HG03378 (cell line): ENCODE measurements around the gene TSHZ3.

Experiments
- ATAC-seq: cut with Tn5 transposase; IDR thresholded peaks from one replicate; pipeline ENCODE4 v1.9.1; 2021; ENCODE audit warnings: mild to moderate bottlenecking, moderate library complexity; ENCODE audit not compliant: unreplicated experiment

Gene TSHZ3

DNA sequence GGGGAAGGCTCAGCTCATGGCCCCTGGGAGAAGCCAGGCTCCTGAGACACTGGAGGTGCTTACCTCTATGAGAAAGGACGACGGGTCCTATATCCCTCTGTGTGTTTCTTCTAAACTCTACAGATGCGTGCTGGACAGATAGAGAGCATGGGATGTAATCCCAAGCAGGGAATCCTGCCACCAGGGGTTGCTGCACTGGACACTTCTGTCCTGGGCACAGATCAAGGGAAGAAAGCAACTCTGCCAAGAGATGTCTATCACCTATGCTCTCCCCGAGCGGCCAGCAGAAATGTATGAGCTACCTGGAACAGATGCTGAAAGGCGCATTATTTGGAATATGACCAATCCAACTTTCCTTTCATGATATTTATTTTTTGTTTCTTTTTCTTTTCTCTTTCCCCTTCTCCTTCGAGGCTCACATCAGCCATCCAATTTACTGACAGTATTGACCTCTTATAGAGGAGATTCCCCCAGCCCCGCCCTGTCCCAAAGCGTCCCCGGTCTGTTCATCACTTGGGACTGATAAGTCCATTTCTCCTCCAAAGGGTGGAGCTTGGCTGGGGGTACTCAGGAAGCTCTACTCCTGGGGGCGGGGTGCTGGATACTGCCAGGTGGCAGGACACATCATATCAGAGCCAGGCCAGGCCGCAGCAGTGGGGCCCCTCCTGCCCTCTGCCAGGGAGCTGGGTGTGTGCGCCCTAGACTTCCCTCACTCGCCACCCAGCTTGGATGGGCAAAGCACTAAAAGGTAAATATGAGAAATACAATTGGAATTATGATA lies 34.2 kb downstream of the TSHZ3 start:
- ATAC-seq = no peak

DNA sequence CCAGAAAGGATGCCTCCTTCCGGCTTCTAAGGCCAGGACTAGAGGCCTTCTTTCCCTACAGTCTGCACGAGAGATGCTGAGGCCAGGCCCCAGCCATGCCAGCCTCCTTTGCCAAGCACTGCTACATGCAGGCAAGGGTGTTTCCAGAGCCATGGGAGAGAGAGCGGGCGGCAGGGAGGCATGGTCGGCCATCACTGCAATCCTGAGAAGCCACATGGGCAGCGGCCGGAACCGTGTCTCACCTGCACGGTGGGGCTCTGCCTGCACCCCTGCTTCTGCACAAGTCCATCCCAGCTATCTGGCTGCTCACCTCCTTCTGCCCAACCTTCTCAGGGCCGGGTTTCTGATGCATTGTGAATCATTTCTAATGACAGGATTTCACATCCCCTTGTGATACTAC lies 35.1 kb downstream of the TSHZ3 start:
- no peak for ATAC-seq

DNA sequence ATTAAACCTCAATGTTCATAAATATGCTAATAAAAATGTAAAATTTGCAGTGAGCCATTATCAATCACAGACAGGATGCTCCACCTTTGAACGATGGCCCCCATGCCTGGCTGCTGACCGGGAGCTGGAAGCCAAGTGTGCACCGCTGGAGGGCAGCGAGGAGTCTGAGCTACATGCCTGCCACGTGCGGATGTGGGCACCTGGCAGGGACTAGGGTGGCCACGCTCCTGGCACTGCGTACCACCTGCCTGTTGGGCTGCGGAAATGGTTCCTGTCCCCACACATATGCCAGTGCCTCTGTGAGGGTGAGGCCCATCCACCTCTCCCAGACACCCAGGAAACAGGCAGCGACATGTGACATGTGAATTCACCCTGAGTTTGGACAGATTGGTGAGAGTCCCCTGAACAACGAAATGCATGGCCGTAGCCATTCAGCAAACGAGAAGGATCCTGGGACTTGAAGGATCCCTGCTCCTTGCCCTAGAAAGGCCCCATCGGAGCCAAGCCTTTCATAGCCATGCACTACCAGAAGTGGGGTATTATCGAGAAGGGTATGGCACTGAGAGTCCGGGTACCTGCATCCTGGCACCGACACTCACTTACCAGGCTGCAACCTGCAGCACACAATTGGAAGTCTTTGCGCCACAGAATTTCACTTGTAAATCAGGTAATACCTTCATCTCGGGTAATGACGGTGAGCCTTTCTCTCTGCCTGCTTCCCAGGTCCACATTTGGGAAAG lies 35.8 kb downstream of the TSHZ3 start:
- ATAC-seq = no peak

DNA sequence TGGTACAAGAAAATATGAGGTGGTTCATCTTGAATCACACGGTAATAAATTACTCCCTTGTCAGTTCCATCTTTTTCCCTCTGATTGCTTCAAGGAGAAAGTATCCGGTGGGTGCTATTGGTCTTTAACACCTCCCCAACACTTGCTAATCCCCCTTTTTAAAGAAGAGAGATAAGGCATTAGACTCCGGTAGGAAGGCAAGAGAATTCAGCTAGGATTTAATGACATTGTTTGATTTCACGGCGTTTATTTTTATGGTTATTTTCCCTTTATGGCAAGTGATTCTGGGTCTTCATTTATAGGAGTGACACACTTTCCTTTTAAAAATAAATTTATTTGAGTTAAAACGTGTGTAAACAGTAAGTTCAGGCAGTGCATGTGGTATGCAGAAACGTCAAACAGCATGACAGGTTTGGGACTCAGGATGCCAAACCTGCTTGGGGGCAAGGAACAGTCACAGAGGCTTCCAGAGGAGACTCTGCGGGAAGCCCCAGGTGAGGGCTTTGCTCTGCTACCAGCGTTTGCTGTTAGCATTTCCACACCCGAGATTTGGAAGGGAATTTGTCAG lies 36.5 kb downstream of the TSHZ3 start:
- no peak for ATAC-seq

DNA sequence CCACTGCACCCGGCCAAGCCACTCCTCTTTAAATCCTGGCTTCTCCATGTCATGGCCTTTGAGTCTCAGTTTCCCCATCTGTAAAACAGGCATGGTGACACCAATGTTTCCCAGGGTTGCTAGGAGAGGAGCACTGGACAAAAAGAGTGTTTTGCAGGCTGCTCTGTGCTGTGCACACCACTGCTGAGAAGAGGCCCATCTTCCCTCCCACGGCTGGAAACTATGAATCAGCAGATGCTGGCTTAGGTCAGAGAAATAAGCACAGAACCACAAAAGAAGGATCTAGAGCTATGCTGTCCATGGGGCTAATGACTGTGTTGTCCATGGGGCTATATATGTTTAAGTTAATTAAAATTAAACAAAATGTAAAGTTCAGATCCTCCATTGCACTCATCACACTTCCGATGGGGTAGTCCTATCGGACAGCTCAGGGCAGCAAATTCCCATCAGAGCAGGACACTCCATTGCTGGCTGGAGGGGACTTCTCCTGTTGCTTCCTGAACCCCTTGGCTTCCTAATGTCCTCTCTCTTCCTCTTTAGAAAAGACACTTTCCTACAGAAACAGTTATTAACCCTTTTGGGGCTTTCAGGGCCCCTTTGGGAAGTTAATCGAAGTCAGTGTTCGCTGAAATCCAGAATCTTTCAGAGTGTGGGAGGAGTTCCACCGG lies 37.1 kb downstream of the TSHZ3 start:
- no peak for ATAC-seq

DNA sequence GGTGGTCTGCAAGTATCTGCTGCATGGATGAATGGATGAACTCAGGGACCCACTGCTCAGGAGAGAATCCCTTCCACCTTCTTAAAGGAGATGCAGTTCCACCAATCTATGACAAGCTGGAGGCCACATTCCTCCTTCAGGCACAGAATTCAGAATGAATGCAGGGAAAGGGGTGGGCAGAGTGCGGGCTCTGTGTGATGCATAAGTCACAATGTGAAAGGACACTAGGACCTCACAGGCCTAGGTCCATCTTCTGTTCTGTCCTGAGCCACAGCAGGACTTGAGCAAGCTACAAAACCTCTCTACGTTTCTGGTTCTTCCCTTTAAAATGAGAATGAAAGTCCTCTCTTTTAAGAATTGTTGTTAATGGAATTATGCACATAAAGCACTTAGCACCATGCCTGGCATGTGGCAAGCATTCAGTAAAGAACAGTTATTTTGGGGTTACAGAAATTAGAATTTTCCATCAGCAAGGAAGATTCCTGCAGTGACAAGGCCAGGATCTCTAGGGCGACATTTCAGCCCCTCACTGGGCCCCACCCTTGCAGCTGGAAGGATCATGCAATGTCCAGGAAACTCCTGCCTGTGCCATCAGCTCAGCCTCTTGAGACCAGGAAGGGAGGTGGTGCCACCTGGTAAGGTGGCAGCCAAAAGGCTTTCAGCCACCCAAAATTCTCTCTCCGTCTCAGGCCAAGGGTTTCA lies 38.7 kb downstream of the TSHZ3 start:
- no peak for ATAC-seq

DNA sequence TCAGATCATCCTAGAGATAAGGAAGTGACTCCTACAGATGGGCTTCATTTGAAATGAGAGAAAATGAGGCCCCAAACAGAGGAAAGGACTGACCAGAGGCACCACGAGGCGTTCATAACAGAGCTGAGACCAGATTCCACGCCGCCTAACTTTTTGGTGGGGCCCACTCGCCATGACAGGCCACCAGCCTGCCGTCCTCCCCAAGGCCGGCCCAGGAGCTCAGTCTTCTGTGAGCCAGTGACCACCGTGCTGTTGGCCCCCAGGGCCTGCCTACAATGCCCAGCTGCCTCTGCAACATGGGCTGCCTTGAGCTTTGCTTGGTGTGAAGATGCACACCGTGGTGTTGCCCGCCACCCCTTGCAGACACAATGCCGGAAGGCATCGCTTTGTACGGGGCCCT lies 40.5 kb downstream of the TSHZ3 start:
- ATAC-seq = no peak

DNA sequence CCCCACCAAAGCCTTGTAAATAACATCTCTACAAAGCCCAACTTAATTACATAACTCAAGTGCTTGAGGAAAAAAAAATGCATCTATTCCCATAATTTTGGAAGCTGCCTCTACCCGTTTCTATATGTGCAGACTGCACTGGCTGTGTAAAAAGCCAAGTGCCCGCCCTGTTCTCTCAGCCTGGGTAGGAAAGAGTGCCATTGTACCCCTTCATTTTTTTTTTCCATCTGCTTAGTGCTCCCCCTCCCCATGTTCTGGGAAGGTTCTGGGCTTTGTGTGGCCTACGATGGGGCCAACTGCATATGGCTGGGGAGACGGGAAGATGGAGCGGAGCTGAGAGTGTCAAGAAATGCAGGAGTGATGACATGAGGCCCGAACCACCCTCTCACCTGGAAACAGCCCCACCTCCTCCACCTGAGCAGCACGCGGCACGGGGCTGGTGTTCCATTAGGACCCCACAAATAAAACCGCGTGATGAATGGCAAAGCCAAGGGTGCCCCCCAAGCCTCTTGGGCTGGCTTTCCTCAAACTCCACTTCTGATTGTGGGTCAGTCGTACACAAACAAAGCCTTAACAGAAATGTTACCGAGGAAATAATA lies 42.1 kb downstream of the TSHZ3 start:
- ATAC-seq = no peak

DNA sequence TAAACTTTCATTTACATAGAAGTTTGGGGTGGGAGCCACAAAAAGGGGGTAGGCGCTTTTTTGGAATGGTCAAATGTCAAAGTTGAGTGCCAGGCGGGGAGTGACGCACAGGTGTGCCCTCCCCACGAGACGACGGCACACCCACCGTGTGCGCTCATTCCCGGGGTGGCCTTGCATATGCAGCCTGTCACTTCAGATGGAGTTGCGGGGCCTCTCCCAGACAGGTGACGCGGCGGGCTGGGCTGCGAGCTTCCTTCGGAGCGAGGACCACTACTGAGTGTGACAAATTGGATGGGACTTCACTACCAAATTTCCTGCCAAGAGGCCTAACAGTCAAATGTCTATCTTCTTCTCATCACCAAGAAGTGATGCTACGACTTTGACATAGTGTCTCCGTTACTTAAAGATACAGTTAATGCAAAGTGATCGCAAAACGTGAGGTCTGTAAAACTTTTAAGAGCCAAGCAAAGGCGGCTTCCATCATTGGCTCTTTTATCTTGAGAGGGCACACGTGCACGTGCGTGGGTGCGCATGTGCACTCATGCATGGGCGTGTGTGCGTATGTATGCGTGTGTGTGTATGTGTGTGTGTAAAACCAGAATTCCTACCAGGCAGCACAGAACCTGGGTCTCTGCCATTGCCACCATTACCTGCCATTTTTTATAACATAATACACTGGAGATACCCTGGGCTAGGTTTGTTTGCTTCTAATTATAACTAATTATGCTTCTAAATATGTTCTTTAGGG lies 43.1 kb downstream of the TSHZ3 start:
- ATAC-seq = no peak

DNA sequence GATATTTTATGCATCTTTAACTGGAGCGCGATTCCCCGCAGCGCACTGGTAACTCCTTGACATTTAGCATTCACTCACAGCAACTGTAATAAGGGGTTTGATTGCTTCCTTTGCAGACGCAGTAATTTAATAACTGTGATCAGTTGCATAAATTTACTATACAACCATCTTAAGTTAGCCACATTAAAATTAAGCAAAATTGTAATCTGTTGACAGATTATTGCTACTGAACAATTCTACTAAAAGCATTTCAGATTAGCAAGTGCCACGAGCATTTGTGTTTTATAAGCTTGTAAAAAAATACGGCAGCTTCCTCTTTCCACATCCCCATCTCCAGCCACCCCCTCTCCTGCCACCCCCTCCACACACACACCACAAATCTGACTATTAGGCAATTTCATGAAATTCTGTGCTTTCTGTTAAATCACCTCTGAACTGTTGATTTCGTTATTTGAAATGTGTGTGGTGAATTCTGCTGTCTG lies 44.4 kb downstream of the TSHZ3 start:
- ATAC-seq = no peak

DNA sequence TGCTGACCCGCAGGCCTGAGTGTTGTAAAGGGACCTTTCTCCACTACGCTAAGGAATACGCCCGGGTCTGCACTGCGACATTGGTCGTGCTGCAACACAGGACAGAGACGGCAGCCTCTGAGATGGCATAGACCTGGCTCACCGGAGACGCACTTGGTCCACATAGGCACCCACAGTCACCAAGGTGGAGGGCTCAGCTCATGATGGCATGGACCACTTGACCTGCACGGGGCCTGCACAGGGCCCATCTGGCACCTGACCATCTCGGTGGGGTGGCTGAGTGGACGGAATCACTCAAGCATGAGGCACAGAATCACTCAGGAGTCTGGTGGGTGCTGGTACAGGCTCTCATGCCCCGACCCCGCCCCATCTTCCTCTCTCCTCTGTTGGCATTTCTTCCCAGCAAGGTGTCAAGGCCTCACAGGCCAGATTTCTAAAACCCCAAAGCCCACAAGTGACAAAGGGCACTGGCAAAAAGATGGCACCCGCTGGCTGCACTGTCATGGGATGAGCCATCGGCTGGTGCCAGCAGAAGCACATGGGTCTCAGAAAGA lies 45.9 kb downstream of the TSHZ3 start:
- no peak for ATAC-seq

DNA sequence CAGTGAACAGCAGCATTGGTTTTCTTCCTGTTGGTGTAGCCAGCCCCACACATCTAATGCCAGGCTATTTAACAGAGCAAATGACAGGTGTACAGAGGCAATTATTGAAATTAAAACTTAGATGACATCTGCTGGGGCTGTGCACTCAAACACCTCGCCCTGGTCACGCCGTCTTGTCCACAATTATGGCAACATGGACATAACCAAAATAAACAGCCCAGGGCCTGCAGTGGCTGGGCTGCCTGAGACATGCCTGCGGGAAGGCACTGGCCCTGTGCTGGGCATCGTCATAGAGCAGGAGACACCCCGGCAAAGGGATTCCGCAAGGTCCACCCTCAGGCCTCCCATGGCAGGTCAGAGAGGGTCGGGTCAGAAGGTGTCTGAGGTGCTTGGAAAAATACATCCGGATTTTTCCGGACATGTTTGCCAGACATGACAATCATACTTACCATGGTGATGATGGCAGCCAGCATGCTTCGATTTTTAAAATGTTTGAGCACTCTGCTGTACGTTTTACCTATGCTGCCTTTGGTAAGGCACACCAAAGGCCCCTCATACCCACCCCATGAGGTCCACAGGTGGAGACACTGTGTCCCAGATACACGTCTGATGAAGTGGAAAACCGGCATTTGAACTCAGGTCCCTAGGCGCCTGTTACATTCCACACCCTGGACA lies 47.8 kb downstream of the TSHZ3 start:
- no peak for ATAC-seq

DNA sequence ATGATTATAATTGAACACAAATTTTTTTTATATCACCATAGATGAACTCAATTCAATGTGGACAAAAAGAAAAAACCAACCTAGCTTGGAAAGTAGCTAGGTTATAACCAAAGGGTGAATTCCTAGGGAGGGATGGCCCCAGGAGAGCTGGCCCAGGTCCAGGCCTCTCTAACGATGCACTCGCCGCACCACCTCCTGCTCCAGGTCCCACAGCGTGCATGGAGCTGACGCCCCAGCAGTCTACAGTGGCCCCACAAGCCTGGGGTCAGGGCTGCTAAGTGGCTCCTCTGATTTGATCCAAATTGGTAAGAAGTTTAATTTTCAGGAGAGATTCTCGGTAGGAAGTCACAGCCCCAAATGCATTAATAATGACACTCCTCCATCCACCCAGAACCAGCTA lies 48.8 kb downstream of the TSHZ3 start:
- ATAC-seq = no peak

DNA sequence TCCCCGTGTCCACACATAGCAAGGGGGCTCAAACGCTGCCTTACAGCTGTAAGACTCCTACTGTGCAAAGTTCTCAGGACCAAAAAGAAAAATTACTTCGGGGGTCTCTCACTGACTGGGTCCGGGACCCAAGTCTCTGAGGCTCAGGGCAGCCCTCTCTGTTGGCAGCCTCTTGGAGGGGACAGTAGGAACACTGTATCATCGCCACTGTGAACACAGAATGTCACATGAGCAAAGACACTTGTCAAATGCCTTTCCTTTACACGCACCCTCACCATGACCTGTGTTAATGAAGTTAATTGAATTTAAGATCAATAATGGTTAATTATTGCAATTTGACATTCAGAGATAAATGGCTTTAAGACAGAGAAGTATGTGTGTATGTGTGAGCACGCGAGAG lies 49.6 kb downstream of the TSHZ3 start:
- no peak for ATAC-seq

DNA sequence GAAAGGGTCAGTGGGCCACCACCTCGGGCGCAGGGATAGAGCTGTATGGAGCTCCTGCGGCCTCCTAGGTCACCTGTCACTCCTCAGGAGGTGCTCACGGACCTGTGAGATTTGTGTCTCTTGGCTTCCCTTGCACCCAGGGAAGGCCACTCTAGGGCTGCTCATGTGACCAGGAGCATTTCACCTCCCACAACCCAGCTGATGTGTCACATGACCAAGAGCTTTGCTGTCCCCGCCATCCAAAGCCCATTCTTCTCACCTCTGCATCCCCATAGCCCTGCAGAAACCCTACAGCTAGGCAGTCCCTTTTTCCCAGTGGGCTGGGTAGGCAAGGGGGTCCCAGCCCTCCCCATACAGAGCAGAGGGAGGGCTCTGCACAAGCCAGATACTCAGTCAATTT lies 51.2 kb downstream of the TSHZ3 start:
- no peak for ATAC-seq

DNA sequence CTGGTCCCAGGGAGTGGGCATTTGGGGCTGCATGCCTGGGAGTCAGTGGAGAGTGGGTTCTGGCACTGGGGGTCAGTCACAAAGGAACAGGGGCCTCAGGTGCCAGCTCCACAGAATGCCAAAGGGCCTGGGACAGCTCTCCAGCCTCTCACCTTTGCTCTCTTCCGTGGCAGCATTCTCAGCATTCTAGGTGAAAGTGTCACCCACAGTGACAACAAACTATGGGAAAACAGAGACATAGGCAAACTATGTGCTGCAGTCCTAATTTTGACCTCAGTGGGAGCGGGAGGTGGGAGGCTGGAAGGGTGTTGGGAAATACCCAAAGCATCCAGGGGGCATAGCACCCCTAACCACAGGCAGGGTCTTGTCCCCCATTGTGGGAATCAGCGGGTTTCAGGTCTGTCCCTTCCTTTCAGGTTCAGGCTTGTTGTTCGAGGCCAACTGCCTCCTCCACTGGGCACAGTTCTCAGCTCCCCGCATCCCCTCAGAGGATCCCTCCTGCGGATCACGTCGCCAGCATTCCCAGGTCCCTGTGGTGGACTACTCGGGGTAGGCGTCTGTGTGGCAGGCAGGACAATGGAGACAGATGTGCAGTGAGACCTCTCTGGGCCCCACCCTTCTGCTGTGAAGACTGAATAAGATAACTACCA lies 52.4 kb downstream of the TSHZ3 start:
- no peak for ATAC-seq

DNA sequence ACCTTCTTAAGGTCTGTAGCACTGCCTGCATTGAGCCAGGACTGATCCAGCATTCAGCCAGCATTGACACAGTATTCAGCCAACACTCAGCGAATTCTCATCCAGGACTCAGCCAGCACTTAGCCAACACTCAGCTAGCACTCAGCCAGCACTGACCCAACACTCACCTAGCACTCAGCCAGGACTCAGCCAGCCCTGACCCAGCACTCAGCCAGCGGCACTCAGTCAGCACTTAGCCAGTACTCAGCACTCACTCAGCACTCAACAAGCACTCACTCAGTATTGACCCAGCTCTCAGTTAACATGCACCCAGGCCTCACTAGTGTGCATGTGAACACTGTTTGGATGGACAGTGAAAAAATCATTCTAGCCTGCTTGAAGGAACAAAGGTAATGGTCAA lies 55.0 kb downstream of the TSHZ3 start:
- no peak for ATAC-seq

DNA sequence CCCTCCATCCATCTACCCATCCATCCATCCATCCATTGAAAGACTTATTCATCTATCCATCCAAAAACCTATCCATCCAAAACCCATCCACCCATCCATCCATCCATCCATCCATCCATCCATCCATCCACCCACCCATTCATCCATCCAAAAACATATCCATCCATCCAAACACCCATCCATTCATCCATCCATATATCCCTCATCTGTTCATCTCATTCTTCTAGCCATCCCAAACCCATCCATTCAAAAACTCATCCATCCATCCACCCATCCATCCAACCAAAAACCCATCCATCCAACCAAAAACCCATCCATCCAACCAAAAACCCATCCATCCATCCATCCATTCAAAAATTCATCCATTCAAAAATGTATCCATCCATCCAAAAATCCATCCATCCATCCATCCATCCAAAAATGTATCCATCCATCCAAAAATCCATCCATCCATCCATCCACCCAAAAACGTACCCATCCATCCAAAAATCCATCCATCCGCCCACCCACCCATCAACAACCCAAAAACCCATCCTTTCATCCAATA lies 56.5 kb downstream of the TSHZ3 start:
- no peak for ATAC-seq
